Pulmonary artery endothelial cell (primary cell): Measurements from ENCODE around the gene KCTD1. TPM values are rescaled to one million over a fixed set of nuclear protein-coding genes. Genes with fewer than 3 reads are reported as not detected.

Experiments
- DNase-seq: peaks from one replicate; pipeline ENCODE4 v3.0.0-alpha.2; 2011; ENCODE audit warnings: low read depth, low spot score
- total RNA-seq: library from RNA; depleted of rRNA; stranded (reverse); fragments of >200 nt; gene quantifications from 2 replicates; pipeline ENCODE4 v1.2.3, GENCODE V29; 2014

The KCTD1 gene
- total RNA-seq, 1 donor from 2014 or later, result 13.5 TPM

GRCh38 chr18:26549263-26550094 lies 1.1 kb upstream of the KCTD1 start:
- DNase-seq, result no peak

- peak; percentile 50 for DNase-seq
Observed at GRCh38 chr18:26547646-26548414, 523 bp downstream of the KCTD1 start.

- DNase-seq, result no peak
Observed at GRCh38 chr18:26546875-26547645, 1.3 kb downstream of the KCTD1 start.

GRCh38 chr18:26546170-26546874 lies 2.0 kb downstream of the KCTD1 start:
- DNase-seq, result no peak

GRCh38 chr18:26545335-26546123 lies 2.8 kb downstream of the KCTD1 start:
- no peak for DNase-seq

GRCh38 chr18:26544451-26544850 lies 3.9 kb downstream of the KCTD1 start:
- DNase-seq, result no peak

- DNase-seq, result no peak
Observed at GRCh38 chr18:26543373-26543772, 5.0 kb downstream of the KCTD1 start.

GRCh38 chr18:26540043-26540628 lies 8.2 kb downstream of the KCTD1 start:
- DNase-seq, result no peak

- DNase-seq, result no peak
Observed at GRCh38 chr18:26538524-26538923, 9.8 kb downstream of the KCTD1 start.

GRCh38 chr18:26536664-26537063 lies 11.7 kb downstream of the KCTD1 start:
- DNase-seq, result no peak

- DNase-seq, result no peak
Observed at GRCh38 chr18:26536032-26536431, 12.3 kb downstream of the KCTD1 start.

- DNase-seq, result no peak
Observed at GRCh38 chr18:26535630-26536029, 12.7 kb downstream of the KCTD1 start.

- DNase-seq, result no peak
Observed at GRCh38 chr18:26532367-26533340, 15.7 kb downstream of the KCTD1 start.

GRCh38 chr18:26531605-26532298 lies 16.6 kb downstream of the KCTD1 start:
- DNase-seq, result no peak

GRCh38 chr18:26526966-26527234 lies 21.5 kb downstream of the KCTD1 start:
- no peak for DNase-seq

GRCh38 chr18:26526128-26526965 lies 22.0 kb downstream of the KCTD1 start:
- no peak for DNase-seq

- DNase-seq, result no peak
Observed at GRCh38 chr18:26524504-26525351, 23.6 kb downstream of the KCTD1 start.
